GM19240 (cell line): ENCODE data around the gene MYO10.
"Not testable (repeated sequence)": the region's sequence is repeated elsewhere in the genome, so short reads cannot be mapped to it uniquely, and the experiment has no call there.

ENCODE experiments used
- DNase-seq: peaks from one replicate; pipeline ENCODE4 v3.0.0; 2011; ENCODE audit warnings: low spot score; ENCODE audit not compliant: insufficient read length

MYO10 gene

DNA sequence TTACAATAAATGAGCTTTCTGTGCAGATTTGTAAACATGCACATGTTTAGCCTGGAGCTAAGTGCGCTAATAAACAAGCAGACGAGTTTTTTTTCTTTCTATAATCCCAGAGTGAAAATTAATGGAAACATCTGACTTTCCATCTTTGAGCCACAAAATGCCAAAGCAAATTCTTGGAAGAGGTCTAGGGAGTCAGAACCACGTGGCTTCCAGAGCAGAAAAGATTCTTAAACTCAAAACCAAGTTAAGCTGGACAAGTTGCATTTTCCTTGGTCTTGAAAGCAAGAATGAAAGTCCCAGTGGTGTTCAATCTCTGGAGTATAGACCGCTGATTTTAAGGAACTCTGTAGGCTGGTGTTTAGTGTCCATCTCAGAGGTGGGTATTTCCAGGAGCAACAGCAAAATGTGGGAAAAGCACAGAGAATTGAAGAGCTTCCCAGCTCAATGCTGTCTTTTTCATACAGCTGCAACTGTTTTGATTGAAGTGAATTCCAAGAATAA lies 71.4 kb downstream of the MYO10 start:
- DNase-seq, result no peak

DNA sequence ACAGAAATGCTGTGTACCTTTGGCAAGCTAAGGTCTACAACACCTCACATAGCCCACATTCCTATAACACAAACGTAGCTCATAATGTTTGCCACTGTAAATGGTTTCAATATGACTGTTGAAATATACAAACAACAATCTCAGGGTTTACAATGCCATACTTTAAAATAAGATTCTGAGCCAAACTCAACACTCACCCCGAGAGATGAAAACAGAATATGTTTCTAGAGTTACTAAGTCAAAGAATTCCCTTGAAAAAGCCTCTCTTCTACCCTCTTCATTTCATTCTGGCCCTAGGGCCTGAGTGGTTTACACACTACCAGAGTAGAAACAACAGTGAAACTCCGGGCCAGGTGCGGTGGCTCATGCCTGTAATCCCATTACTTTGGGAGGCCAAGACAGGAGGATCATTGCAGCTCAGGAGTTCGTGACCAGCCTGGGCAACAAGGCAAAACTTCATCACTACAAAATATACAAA lies 72.6 kb downstream of the MYO10 start:
- DNase-seq, result no peak

DNA sequence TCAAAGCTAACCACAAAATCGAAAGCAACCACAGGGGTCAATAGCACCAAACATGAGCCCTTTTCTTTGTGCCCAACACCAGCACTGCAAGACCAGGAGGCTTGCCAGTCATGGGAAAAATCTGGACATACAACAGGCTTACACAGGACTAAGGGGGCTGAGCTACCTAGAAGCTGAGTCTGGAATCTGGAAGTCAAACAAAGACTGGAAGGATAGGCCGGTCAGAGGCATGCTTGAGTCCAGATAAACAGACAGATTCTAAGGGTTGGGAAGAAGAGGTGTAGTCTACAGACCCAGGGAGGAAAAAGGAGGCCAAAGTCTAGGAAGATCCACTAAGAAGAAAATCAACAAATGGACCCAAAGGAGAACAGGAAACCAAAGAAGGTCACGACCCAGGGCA lies 73.3 kb downstream of the MYO10 start:
- DNase-seq, result no peak

DNA sequence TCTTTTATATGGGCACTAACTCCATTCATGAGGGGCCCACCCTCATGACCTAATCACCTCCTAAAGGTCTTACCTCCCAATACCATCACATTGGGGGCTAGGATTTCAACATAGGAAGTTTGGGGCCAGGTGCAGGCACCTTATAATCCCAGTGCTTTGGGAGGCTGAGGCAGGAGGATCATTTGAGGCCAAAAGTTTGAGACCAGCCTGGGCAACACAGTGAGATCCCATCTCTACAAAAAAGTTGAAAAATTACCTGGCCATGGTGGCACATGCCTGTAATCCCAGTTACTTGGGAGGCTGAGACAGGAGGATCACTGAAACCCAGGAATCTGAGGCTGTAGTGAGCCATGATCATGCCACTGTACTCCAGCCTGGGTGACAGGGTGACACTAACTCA lies 76.7 kb downstream of the MYO10 start:
- DNase-seq, result no peak

DNA sequence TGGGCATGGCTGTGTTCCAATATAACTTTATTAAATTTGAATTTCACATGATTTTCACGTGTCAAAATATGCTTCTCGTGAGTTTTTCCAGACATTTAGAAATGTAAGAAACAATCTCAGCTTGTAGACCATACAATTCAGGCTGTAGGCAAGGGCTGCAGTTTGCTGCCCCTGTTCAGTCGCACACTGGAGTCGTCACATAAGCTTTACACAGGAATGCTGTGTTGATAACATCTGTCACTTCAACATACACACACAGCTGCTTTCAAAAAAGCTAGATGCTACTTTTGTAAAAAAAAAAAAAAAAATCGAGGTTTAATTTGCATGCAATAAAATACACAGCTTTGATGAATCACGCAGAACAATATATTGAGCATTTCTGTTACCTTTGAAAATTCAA lies 77.9 kb downstream of the MYO10 start:
- no peak for DNase-seq

DNA sequence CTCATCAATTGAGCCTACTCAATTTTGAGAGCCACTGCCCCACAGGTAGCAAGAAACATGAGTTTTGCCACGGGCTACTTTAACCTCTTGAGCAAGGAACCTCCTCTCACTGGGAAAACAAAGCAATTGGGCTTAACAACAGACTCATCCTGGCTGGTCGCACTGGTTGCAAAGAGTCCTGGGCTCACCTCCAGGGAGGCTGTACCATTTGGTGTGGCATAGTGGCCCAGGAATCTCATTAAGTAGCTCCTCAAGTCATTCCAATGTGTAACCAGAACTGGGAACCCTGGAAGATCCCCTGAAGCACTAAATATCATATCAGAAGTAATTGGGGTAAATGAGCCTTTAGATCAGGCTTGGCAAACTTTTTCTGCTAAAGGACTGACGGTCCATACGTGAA lies 78.5 kb downstream of the MYO10 start:
- DNase-seq, result no peak

DNA sequence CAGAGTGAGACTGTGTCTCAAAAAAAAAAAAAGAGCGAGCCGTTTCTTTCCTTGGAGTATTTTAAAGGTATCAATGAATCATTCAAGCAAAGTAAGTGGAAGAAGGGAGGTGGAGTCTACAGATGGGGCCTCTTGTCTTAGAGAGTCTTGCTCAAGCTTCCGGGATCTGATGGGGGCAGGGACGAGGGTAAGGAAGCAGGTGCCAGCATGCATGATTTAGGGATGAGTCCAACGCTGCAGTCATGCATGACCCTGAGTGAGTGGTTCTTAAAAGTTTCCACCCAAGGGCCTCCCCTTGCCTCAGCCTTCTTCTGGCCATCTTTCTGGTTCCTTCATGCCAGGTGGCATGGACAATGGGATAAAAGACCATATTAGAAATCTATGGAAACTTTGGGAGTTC lies 79.6 kb downstream of the MYO10 start:
- no peak for DNase-seq

DNA sequence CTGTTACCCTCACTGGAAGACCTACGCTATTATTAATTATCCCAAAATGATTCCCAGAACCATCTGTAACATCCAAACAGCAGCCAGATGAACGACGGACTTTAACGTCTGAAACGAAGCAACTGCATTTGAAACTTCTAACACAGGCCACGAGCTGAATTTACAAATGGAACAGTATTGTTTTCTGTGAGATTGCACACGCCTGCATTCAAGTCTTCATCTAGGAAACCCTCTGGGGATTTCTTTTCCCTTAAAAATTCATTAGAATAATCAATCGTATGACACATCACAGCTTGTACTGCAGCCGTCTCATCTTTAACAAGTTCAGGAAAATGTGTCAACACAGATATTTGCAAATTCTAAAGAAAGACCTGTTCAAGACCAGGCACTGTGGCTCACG lies 80.2 kb downstream of the MYO10 start:
- DNase-seq, result no peak

DNA sequence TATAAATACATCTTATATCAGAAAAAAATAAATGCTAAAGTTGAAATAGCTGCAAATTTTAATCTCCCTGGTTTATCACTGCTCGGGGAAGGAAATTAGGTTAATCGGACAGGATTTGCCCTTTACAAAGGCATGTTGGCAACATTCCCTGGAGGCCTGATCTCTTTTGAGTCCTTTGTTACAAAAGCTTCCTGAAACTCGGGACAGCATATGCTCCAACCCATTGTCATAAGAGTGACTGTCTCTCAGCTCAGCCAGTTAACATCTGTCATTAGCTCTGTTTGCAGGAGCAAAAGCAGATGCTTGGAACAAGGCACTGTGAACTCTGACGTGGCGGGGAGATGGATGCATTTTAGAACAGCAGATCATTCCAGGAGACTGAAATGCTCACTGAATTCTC lies 80.6 kb downstream of the MYO10 start:
- DNase-seq, result no peak

DNA sequence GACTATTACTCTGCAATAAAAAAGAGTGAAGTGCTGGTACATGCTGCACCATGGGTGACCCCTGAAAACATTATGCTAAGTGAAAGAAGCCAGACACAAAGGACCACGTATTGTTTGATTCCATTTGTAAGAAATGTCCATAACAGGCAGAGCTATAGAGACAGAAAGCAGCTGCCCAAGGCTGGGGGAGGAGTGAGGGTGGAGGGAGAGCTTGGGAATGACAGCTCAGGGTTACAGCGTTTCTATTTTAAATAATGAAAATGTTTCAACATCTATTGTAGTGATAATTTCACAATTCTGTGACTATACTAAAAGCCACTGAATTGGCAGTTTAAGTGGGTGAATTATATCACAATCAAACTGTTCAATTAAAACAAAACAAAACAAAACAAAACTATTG lies 81.7 kb downstream of the MYO10 start:
- no peak for DNase-seq

DNA sequence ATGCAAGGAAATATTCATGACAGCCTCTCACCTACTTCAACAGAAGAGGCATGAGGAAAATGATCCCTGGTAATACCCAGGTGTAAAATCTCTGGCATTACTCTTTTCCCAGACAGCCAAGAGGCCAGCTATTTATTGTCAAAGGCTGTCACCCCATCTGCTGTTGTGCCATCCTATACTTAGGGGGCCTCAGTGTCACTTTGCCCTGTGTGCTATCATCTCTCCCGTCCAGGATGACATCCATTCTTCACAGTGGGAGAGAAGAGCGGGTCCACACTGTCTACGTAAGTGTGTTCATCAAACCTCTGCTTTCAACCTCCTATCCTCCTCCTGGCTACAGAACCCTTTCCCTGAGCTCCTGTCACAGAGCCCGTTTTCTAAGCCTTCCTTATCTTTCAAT lies 82.6 kb downstream of the MYO10 start:
- DNase-seq, result no peak

DNA sequence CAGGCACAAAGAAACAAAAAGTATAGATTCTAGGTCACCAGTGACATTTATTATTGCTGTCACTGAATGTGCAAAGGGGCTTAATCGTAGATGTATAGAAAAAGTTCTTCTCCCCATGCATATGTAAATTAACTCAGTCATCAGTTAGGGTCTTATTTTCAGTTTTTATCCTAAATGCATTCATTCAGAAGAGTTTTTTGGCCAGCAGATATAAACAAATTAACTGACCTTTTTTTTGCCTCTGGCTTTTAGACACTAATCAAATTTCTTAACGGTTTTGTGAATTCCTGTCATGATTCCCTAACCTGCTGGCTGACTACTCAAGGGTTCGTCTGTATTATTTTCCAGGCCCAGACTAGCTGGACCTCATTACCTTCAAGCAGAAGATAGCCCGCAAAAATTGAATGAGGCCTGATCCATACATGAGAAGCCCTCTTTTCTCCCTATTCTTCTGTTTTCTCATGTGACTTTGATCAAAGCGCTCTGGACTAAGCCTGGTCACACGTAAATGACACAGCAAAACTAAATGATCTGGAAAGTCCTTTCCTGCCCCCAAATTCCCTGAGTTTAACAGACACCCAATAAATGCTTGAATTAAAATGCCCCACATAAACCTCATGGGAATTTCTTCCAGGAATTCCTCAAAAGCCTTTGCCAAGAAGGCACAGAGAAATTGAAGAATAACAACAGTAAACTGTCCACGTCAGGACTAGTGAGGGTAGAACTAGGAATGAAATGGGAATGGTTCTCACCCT lies 83.7 kb downstream of the MYO10 start:
- no peak for DNase-seq

DNA sequence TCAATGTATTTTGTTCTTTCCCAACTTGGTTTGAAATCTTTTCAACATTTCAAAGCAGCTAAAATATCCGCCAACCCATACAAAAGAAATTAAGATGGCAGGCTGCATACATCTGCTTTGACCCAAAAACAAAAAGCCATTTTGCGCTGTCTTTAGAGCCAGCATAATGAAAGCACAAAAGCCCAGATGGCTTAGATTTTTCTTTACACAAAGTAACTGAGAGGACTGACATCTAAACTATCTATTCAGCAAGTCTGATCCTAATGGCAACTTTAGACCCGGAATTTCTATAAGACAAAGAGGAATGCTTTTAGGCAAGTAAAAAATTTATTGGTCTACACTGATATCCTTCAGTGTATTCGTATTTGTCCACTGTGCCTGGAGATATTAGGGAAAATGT lies 86.3 kb downstream of the MYO10 start:
- DNase-seq, result no peak

DNA sequence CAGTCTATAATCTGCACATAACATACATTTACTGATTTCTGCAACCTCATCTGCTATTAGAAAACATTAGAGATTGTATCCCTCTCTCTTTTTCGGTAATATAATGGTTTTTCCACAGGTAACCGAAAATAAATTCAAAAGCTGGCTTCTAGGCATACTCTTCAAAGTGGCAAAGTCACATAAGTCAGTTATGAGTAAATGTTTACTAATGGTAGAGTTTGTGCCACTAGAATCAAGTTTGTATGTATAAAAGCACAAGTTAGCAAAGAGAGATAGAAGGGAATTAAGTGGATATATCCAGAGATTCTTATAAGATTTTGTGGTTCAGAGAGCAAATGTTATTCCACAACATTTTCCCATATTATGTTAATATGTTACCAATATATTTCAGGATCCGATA lies 86.9 kb downstream of the MYO10 start:
- no peak for DNase-seq

DNA sequence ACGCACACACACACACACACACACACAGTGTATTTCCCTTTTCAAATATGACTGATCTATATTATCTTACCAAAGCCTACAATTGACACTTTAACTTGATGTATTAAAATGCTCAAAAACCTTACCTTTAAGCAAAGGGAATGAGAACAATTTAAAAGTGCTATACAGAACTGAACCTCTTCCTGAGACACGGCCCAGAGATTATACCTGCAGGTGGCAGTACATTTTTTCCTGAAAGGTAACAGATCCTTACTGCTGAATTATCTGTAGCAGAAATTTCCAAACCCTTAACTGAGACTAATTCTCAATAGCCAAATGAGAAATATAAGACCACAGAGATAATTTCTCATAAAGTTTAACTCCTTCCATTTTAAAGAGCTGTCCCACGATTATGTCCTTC lies 91.1 kb downstream of the MYO10 start:
- no peak for DNase-seq

DNA sequence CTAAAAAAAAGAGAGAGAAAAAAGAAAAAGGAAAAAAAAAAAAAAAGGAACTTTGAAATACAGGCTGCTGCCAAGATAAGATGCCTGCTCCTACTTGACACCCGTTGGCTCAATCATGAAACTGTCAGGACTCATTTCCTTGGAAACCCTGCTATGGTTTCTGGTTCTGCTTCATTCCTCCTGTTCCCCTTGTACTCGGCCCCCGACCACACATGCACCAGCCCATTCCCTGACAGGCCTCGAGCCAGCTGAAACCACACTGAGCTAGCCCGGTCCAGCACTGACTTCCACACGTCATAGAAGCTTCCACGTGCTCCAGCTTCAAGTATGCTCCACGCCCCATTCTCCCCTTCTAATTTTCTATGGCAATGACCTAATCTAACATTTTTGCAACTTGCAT lies 93.2 kb downstream of the MYO10 start:
- DNase-seq, result no peak

DNA sequence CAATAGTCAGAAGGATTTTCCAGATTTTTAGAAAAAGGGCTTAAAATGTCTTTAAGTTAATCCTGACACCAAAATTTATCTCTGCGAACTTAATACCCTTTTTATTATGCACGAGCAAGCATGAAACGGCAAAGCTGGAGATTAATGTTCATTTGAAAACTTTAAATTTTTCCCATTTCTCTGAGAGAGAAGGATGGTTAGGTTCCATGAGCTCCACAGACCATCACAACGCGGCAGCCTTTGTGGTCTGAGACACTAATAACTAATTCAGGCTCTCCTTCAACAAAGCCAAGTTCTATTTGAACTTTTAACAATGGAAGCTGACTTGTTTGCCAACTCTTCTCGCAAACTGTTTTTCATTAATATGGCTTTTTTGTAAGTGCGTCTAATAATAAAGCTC lies 94.7 kb downstream of the MYO10 start:
- no peak for DNase-seq

DNA sequence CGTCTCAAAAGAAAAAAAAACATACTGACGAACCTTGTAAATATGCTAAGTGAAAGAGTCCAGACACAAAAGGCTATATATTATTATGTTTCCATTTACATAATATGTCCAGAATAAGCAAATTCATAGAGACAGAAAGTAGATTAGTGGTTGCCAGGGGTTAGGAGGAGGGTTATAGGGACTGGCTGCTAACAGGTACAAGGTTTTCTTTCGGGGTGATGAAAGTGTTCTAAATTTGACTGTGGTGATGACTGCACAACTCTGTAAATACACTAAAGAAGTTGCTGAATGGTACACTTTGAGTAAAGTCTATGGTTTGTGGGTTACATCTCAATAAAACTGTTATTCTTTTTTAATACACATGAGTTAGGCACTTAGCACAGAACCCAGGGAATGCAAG lies 98.8 kb downstream of the MYO10 start:
- no peak for DNase-seq

DNA sequence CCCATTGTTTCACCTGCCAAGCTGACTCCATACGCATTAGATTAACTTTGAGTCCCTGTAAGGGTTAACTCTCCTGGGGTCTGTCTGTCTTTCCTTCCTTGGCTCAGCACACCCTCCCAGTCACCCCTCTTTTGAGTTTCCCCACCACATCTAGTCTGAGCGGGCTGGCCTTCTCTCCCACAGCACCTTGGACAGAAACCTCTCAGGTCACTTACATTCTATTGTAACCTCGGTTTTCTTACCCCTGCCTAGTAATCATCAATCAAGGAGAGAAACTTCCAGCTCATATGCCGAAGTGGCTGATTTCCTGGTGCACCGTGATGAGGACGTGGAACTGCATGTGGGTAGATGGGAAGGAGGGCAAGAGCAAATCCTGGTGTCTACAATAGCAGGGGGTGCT lies 102.1 kb downstream of the MYO10 start:
- DNase-seq, result no peak

DNA sequence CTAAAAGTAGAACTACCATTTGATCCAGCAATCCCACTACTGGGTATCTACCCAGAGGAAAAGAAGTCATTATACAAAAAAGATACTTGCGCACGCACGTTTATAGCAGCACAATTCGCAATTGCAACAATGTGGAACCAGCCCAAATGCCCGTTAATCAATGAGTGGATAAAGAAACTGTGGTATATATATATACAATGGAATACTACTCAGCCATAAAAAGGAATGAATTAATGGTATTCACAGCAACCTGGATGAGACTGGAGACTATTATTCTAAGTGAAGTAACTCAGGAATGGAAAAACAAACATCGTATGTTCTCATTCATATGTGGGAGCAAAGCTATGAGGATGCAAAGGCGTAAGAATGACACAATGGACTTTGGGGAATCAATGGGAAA lies 104.8 kb downstream of the MYO10 start:
- not testable (repeated sequence) for DNase-seq

DNA sequence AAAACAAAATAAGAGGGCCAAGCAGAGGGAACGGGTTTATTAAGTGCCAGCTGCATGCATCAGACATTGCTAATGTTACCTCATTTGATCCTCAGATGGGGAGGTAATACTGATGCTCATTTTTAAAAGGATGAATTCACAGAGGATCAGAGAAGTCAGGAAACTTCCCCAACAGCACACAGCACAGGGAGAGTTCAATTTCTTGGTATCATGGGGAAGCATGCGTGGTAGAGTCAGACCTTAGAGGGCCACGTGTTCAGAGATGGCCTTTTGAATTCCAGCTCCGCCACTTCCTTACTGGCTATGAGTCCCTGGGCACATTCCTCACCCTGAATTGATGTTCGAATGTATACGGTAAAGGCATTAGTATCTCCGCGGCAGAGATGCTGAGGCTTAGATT lies 108.3 kb downstream of the MYO10 start:
- DNase-seq, result no peak

DNA sequence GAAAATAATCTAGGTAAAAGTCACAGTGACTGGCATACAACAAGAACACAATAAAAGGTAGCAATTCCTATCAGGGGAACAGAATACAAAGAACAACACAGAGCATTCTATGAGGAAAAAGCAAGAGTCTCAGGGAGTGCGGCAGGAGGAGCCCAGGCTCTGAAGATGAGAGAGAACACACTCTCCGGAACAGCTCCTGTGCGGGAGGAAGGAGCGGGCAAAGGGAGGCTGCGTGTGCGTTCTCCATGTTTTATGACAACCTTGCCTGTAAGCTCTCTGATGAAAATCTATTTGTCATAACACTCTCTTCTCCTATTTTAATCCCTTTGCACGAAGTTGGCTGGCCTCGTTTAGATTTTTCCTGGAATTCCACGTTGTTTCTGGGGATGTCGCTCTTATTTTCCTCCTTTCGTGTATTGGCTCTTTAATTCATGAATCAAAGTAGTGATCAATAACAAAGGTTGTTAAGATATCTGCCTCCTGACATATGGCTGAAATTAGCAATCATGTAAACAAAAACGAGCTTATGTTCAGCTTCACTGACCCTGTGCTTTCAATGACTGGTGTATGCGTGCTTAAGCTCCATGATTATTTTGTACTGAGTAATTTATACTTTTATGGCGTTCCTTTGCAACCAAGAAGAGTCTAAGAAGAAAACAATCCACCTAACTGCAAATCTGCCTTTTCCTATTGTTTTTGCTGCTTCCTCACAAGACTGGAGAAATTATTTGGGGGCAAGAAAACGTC lies 109.5 kb downstream of the MYO10 start:
- no peak for DNase-seq
